ENCODE results near the gene TBC1D17.

TBC1D17 gene

GRCh38 chr19:49879243-49879963, 1.9 kb downstream of the TBC1D17 start:
- DNase-seq: no peak

DNA sequence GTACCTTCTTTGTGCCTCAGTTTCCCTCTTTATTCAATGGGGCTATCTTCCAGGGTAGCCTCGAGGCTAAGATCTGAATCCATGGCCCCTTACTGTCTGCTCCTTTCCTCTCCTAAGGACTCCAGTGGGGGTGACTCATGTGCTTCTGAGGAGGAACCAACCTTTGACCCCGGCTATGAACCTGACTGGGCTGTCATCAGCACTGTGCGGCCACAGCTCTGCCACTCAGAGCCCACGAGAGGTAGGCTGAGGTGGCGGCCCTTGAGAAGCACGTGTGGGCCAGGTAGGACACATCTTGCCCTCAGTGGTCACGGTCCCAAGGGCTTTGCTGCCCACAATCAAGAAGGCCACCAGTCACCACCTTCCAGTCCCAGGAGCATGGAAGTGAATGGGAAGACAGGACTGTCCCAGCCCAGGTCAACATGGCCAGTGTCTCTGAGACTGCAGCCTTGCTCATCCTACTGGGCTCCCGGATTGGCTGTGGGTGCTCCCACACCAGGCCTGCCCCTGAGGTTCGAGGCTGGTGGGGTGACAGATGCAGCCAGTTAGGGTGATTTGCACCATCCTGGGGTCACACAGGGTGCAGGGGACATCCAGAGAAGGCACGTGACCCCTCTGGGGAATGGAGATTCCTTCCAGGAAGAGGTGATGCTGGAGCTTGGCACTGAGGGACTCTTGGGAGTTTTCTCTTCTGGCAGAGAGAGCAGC, 2.8 kb downstream of the TBC1D17 start:
- DNase-seq: no peak

DNA sequence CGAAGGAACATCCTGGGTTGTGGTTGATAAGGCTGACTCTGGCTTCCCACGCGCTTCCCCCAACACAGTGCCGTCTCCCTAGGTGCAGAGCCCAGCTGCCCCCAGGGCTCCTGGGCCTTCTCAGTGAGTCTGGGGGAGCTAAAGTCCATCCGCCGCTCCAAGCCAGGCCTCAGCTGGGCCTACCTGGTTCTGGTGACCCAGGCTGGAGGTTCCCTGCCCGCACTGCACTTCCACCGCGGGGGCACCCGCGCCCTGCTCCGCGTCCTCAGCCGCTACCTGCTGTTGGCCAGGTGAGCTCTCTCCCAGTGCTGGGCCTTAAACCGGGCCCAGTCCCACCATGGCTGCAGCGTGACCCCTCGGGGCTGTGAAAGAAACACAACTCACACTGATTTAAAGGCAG, 3.7 kb downstream of the TBC1D17 start:
- DNase-seq: no peak

- DNase-seq: no peak
Measured at GRCh38 chr19:49881672-49882394, 4.3 kb downstream of the TBC1D17 start.

- DNase-seq: no peak
Measured at GRCh38 chr19:49882643-49883042, 5.1 kb downstream of the TBC1D17 start.

- no peak for DNase-seq
Measured at GRCh38 chr19:49883094-49883493, 5.6 kb downstream of the TBC1D17 start.

GRCh38 chr19:49884109-49884508, 6.6 kb downstream of the TBC1D17 start:
- no peak for DNase-seq

- no peak for DNase-seq
Measured at GRCh38 chr19:49884760-49885159, 7.3 kb downstream of the TBC1D17 start.

DNA sequence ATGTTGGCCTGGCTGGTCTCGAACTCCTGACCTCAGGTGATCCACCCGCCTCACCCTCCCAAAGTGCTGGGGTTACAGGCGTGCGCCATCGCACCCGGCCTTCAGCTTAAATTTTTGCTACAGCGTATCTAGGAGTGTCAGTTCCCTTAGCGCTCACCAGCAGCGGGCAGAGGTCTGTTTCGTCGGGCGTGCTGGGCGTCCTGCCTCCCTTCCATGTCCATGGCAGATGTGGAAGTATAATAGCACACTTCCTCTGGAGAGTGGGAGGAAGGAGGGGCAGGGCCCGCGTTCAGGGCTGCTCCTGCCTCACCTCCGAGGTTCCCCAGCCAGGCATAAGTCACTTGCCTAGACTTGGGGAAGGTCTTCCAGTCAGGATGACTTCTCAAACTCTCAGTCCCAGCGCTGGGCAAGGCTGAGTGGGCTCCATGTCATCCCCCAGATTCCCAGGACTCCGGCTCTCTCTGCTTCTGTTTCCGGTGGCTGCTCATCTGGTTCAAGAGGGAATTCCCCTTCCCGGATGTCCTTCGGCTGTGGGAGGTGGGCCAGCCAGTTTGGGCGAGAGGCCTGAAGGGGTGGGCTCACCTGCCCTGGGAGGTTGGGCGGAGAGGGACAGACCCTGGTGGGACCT, 9.6 kb downstream of the TBC1D17 start:
- DNase-seq: no peak

- no peak for DNase-seq
Measured at GRCh38 chr19:49887665-49888509, 10.4 kb downstream of the TBC1D17 start.

- no peak for DNase-seq
Measured at GRCh38 chr19:49888510-49888824, 11.0 kb downstream of the TBC1D17 start.

GRCh38 chr19:49889038-49889686, 11.7 kb downstream of the TBC1D17 start:
- no peak for DNase-seq

GRCh38 chr19:49889687-49890348, 12.3 kb downstream of the TBC1D17 start:
- peak; percentile 80 for DNase-seq

- peak; percentile 70 for DNase-seq
Measured at GRCh38 chr19:49890349-49891311, 13.1 kb downstream of the TBC1D17 start.

GRCh38 chr19:49891393-49891792, 13.9 kb downstream of the TBC1D17 start:
- no peak for DNase-seq

GRCh38 chr19:49892716-49893115, 15.2 kb downstream of the TBC1D17 start:
- no peak for DNase-seq

DNA sequence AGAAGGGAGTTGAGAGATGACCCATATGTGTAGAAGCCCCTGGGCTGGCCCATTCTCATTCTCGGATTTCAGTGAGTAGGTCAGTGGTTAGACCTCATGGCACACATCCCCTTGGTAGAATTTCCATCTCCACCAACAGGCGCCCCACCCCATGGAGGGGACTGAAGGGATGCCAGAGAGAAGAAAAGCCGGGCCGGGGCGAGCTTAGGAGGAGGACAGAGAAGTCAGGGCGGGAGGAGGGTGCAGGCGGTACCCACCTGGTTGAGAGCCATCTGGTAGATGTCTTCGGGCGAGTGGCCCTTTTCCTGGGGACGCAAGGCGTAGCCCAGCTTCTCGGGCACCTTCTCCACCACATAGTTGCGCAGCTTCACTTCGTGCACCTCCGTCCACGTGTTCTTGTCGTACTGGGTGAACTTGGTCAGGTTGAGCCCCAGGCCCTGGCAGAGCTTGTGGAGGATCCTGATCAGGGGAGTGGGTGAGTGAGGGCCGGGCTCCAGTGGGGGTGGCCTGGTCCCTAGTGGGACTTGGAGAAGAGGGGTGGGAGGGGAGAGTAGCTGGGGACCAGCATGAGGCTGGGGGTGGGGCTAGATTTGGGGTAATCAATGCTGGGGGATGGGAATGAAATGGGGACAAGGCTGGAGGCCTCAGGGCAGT, 16.6 kb downstream of the TBC1D17 start:
- DNase-seq: no peak

GRCh38 chr19:49894879-49895565, 17.5 kb downstream of the TBC1D17 start:
- peak; percentile 64 for DNase-seq

All from CD4-positive, alpha-beta T cell treated with Interleukin-15 for 1 hour (primary cell).